ENCODE data around the gene ARSG. TPM values are rescaled to one million over a fixed set of nuclear protein-coding genes. Genes with fewer than 3 reads are reported as not detected.
"Not testable (repeated sequence)": the region's sequence is repeated elsewhere in the genome, so short reads cannot be mapped to it uniquely, and the experiment has no call there.

ARSG gene
- total RNA-seq, 2 donors from 2014 or later = 24.2 to 24.6 TPM

- peaks cover 9 to 15% of the 10 kb centered on the region in 2 donors for H3K9me3 Mint-ChIP-seq
- not testable (repeated sequence) for H3K27me3 Mint-ChIP-seq (ENCODE audit: low read depth)
- H3K36me3 Mint-ChIP-seq (ENCODE audit: insufficient read depth in 2 of 2) = peaks cover 15 to 34% of the 10 kb centered on the region in 2 donors
- H3K4me3 Mint-ChIP-seq = peak overlapping the region; percentile 86 to 96
- DNase-seq (peak; percentile 65 to 68), ATAC-seq (replicated peaks in 1 of 2) (peak; percentile 72 to 86)
- peaks cover 24% of the 10 kb centered on the region for H3K4me1 Mint-ChIP-seq (ENCODE audit: low read depth)
- H3K27ac Mint-ChIP-seq = peak overlapping the region; percentile 6
Measured at GRCh38 chr17:68413597-68414560, 122.6 kb downstream of the ARSG start.

- H3K9me3 Mint-ChIP-seq = peaks cover 9 to 15% of the 10 kb centered on the region in 2 donors
- ATAC-seq (replicated peaks in 1 of 2); DNase-seq; H3K27me3 Mint-ChIP-seq (ENCODE audit: low read depth): not testable (repeated sequence)
- H3K36me3 Mint-ChIP-seq (ENCODE audit: insufficient read depth in 2 of 2) = peaks cover 15 to 39% of the 10 kb centered on the region in 2 donors
- H3K27ac Mint-ChIP-seq = peak overlapping the region; percentile 6
- H3K4me3 Mint-ChIP-seq = peak overlapping the region; percentile 86 to 96
- H3K4me1 Mint-ChIP-seq (ENCODE audit: low read depth) = peaks cover 24% of the 10 kb centered on the region
Measured at GRCh38 chr17:68414901-68415300, 123.6 kb downstream of the ARSG start.

- H3K27me3 Mint-ChIP-seq (ENCODE audit: low read depth) = no peaks in the 10 kb centered on the region
- peaks cover 9 to 11% of the 10 kb centered on the region in 2 donors for H3K9me3 Mint-ChIP-seq
- ATAC-seq (replicated peaks in 1 of 2) = no peak
- no peak overlapping the region for H3K27ac Mint-ChIP-seq
- no peak for DNase-seq
- H3K4me1 Mint-ChIP-seq (ENCODE audit: low read depth) = peaks cover 24% of the 10 kb centered on the region
- peaks cover 11 to 42% of the 10 kb centered on the region in 2 donors for H3K36me3 Mint-ChIP-seq (ENCODE audit: insufficient read depth in 2 of 2)
- no peak overlapping the region for H3K4me3 Mint-ChIP-seq
Measured at GRCh38 chr17:68417317-68417716, 126.0 kb downstream of the ARSG start.

GRCh38 chr17:68418876-68419275 lies 127.6 kb downstream of the ARSG start:
- no peak overlapping the region for H3K4me3 Mint-ChIP-seq
- ATAC-seq (replicated peaks in 1 of 2) (no peak), DNase-seq (no peak)
- peaks cover 9 to 11% of the 10 kb centered on the region in 2 donors for H3K9me3 Mint-ChIP-seq
- H3K36me3 Mint-ChIP-seq (ENCODE audit: insufficient read depth in 2 of 2) = peaks cover 9 to 42% of the 10 kb centered on the region in 2 donors
- H3K27ac Mint-ChIP-seq = no peak overlapping the region
- peaks cover 22% of the 10 kb centered on the region for H3K4me1 Mint-ChIP-seq (ENCODE audit: low read depth)
- H3K27me3 Mint-ChIP-seq (ENCODE audit: low read depth) = no peaks in the 10 kb centered on the region

- no peak overlapping the region for H3K4me3 Mint-ChIP-seq
- H3K27ac Mint-ChIP-seq = no peak overlapping the region
- H3K9me3 Mint-ChIP-seq = peaks cover 9 to 11% of the 10 kb centered on the region in 2 donors
- peaks cover 3 to 36% of the 10 kb centered on the region in 2 donors for H3K36me3 Mint-ChIP-seq (ENCODE audit: insufficient read depth in 2 of 2)
- H3K27me3 Mint-ChIP-seq (ENCODE audit: low read depth) = no peaks in the 10 kb centered on the region
- ATAC-seq (replicated peaks in 1 of 2) (no peak), DNase-seq (no peak)
- H3K4me1 Mint-ChIP-seq (ENCODE audit: low read depth) = peaks cover 10% of the 10 kb centered on the region
Measured at GRCh38 chr17:68420065-68420464, 128.8 kb downstream of the ARSG start.

GRCh38 chr17:68421486-68421885 lies 130.2 kb downstream of the ARSG start:
- Mint-ChIP-seq H3K4me1 (ENCODE audit: low read depth) (no peaks in the 10 kb centered on the region), H3K9me3 (peaks cover 4 to 5% of the 10 kb centered on the region in 2 donors), H3K4me3 (no peak overlapping the region), H3K27me3 (ENCODE audit: low read depth) (no peaks in the 10 kb centered on the region), H3K27ac (no peak overlapping the region), H3K36me3 (ENCODE audit: insufficient read depth in 2 of 2) (peaks cover 3 to 26% of the 10 kb centered on the region in 2 donors)
- DNase-seq (no peak), ATAC-seq (replicated peaks in 1 of 2) (no peak)

GRCh38 chr17:68422821-68423220 lies 131.5 kb downstream of the ARSG start:
- no peak for DNase-seq
- Mint-ChIP-seq H3K4me1 (ENCODE audit: low read depth) (no peaks in the 10 kb centered on the region), H3K36me3 (ENCODE audit: insufficient read depth in 2 of 2) (peaks cover 0 to 21% of the 10 kb centered on the region in 2 donors), H3K9me3 (no peaks in the 10 kb centered on the region), H3K27ac (no peak overlapping the region), H3K4me3 (no peak overlapping the region), H3K27me3 (ENCODE audit: low read depth) (no peaks in the 10 kb centered on the region)
- no peak for ATAC-seq (replicated peaks in 1 of 2)

GRCh38 chr17:68423251-68423650 lies 132.0 kb downstream of the ARSG start:
- no peaks in the 10 kb centered on the region for H3K27me3 Mint-ChIP-seq (ENCODE audit: low read depth)
- H3K27ac Mint-ChIP-seq = no peak overlapping the region
- peaks cover 0 to 17% of the 10 kb centered on the region in 2 donors for H3K36me3 Mint-ChIP-seq (ENCODE audit: insufficient read depth in 2 of 2)
- H3K4me3 Mint-ChIP-seq = no peak overlapping the region
- DNase-seq (no peak), ATAC-seq (replicated peaks in 1 of 2) (no peak)
- no peaks in the 10 kb centered on the region for H3K9me3 Mint-ChIP-seq
- H3K4me1 Mint-ChIP-seq (ENCODE audit: low read depth) = no peaks in the 10 kb centered on the region

- DNase-seq (no peak), ATAC-seq (replicated peaks in 1 of 2) (no peak)
- H3K9me3 Mint-ChIP-seq = no peaks in the 10 kb centered on the region
- H3K4me3 Mint-ChIP-seq = no peak overlapping the region
- no peak overlapping the region for H3K27ac Mint-ChIP-seq
- H3K4me1 Mint-ChIP-seq (ENCODE audit: low read depth) = no peaks in the 10 kb centered on the region
- no peaks in the 10 kb centered on the region for H3K27me3 Mint-ChIP-seq (ENCODE audit: low read depth)
- H3K36me3 Mint-ChIP-seq (ENCODE audit: insufficient read depth in 2 of 2) = peaks cover 2 to 17% of the 10 kb centered on the region in 2 donors
Measured at GRCh38 chr17:68424203-68424602, 132.9 kb downstream of the ARSG start.

- Mint-ChIP-seq H3K4me3 (no peak overlapping the region), H3K27ac (no peak overlapping the region), H3K36me3 (ENCODE audit: insufficient read depth in 2 of 2) (peaks cover 2 to 14% of the 10 kb centered on the region in 2 donors), H3K9me3 (no peaks in the 10 kb centered on the region), H3K4me1 (ENCODE audit: low read depth) (no peaks in the 10 kb centered on the region), H3K27me3 (ENCODE audit: low read depth) (no peaks in the 10 kb centered on the region)
- ATAC-seq (replicated peaks in 1 of 2) = no peak
- DNase-seq = no peak
Measured at GRCh38 chr17:68424861-68425260, 133.6 kb downstream of the ARSG start.

- H3K9me3 Mint-ChIP-seq = no peaks in the 10 kb centered on the region
- no peak for ATAC-seq (replicated peaks in 1 of 2)
Measured at GRCh38 chr17:68425979-68426378, 134.7 kb downstream of the ARSG start.

GRCh38 chr17:68427575-68427974 lies 136.3 kb downstream of the ARSG start:
- Mint-ChIP-seq H3K36me3 (ENCODE audit: insufficient read depth in 2 of 2) (peaks cover 4 to 8% of the 10 kb centered on the region in 2 donors), H3K4me3 (no peak overlapping the region), H3K27ac (no peak overlapping the region), H3K9me3 (no peaks in the 10 kb centered on the region), H3K27me3 (ENCODE audit: low read depth) (no peaks in the 10 kb centered on the region), H3K4me1 (ENCODE audit: low read depth) (peaks cover 7% of the 10 kb centered on the region)
- no peak for DNase-seq
- ATAC-seq (replicated peaks in 1 of 2) = no peak

More at GRCh38 chr17:68425979-68426378, 134.7 kb downstream of the ARSG start:
- peaks cover 2 to 6% of the 10 kb centered on the region in 2 donors for H3K36me3 Mint-ChIP-seq (ENCODE audit: insufficient read depth in 2 of 2)
- H3K27ac Mint-ChIP-seq = no peak overlapping the region
- DNase-seq = no peak
- no peak overlapping the region for H3K4me3 Mint-ChIP-seq
- no peaks in the 10 kb centered on the region for H3K27me3 Mint-ChIP-seq (ENCODE audit: low read depth)
- no peaks in the 10 kb centered on the region for H3K4me1 Mint-ChIP-seq (ENCODE audit: low read depth)

- ATAC-seq (replicated peaks in 1 of 2) (no peak), DNase-seq (no peak)
- peaks cover 7% of the 10 kb centered on the region for H3K4me1 Mint-ChIP-seq (ENCODE audit: low read depth)
- H3K4me3 Mint-ChIP-seq = no peak overlapping the region
- no peak overlapping the region for H3K27ac Mint-ChIP-seq
- H3K9me3 Mint-ChIP-seq = no peaks in the 10 kb centered on the region
- no peaks in the 10 kb centered on the region for H3K27me3 Mint-ChIP-seq (ENCODE audit: low read depth)
- H3K36me3 Mint-ChIP-seq (ENCODE audit: insufficient read depth in 2 of 2) = peaks cover 6 to 17% of the 10 kb centered on the region in 2 donors
Measured at GRCh38 chr17:68428498-68429172, 137.3 kb downstream of the ARSG start.
